Stimulated activated CD4-positive, alpha-beta T cell treated with anti-CD3 and anti-CD28 coated beads, Interleukin-12 subunit alpha, Interleukin-12 subunit beta, amount 100 ng/mL, for 24 hours (primary cell): ENCODE measurements around the gene TMEM141.
"Not testable (repeated sequence)": the region's sequence is repeated elsewhere in the genome, so short reads cannot be mapped to it uniquely, and the experiment has no call there.

Source experiments
- DNase-seq, 2 experiments: peaks; one replicate each; pipeline ENCODE4 v3.0.0-alpha.2; 2020; ENCODE audit warnings: low read depth in 2 of 2

Gene TMEM141

GRCh38 chr9:136773386-136774044 lies 17.6 kb upstream of the TMEM141 start:
- DNase-seq = no peak

GRCh38 chr9:136774416-136775045 lies 16.6 kb upstream of the TMEM141 start:
- no peak for DNase-seq

GRCh38 chr9:136775191-136775590 lies 16.0 kb upstream of the TMEM141 start:
- DNase-seq = no peak

GRCh38 chr9:136776947-136777346 lies 14.2 kb upstream of the TMEM141 start:
- DNase-seq = no peak

- no peak for DNase-seq
These were observed 13.8 kb upstream of the TMEM141 start for GRCh38 chr9:136777359-136777758.

- DNase-seq = no peak
These were observed 11.3 kb upstream of the TMEM141 start for GRCh38 chr9:136779808-136780207.

- DNase-seq = no peak
These were observed 8.7 kb upstream of the TMEM141 start for GRCh38 chr9:136782452-136782851.

GRCh38 chr9:136784249-136784996 lies 6.7 kb upstream of the TMEM141 start:
- DNase-seq = no peak

GRCh38 chr9:136784997-136785361 lies 6.2 kb upstream of the TMEM141 start:
- DNase-seq = no peak

GRCh38 chr9:136785565-136786355 lies 5.4 kb upstream of the TMEM141 start:
- not testable (repeated sequence) for DNase-seq

GRCh38 chr9:136786451-136786850 lies 4.7 kb upstream of the TMEM141 start:
- DNase-seq = no peak

GRCh38 chr9:136786983-136787382 lies 4.2 kb upstream of the TMEM141 start:
- DNase-seq = not testable (repeated sequence)

- peak; percentile 43 to 62 for DNase-seq
These were observed 3.3 kb upstream of the TMEM141 start for GRCh38 chr9:136787690-136788400.

GRCh38 chr9:136788644-136789522 lies 2.3 kb upstream of the TMEM141 start:
- not testable (repeated sequence) for DNase-seq

GRCh38 chr9:136789523-136789937 lies 1.6 kb upstream of the TMEM141 start:
- DNase-seq = no peak

- peak; percentile 43 to 60 for DNase-seq
These were observed 552 bp downstream of the TMEM141 start for GRCh38 chr9:136791516-136792276.

GRCh38 chr9:136792321-136793085 lies 1.4 kb downstream of the TMEM141 start:
- DNase-seq = no peak

- no peak for DNase-seq
These were observed 2.2 kb downstream of the TMEM141 start for GRCh38 chr9:136793086-136793946.
